ENCODE measurements around the gene FOXRED2. TPM values are rescaled to one million over a fixed set of nuclear protein-coding genes. Genes with fewer than 3 reads are reported as not detected.

The FOXRED2 gene
- total RNA-seq, 1 donor from 2014 or later, result 13.2 TPM

- ATAC-seq (no peak), DNase-seq (no peak)
- Histone ChIP-seq H3K4me1 (peaks cover 34% of the 10 kb centered on the region), H3K27ac (no peak overlapping the region), H3K4me3 (no peak overlapping the region), H3K36me3 (peaks cover 68% of the 10 kb centered on the region), H3K9me3 (no peaks in the 10 kb centered on the region), H3K27me3 (ENCODE audit: low read depth) (no peaks in the 10 kb centered on the region)
- intact Hi-C loops (cut with DNase I), result loop anchor here (10.0 kb wide), 1 partner anchor 168 kb away; no protein-coding TSS in a partner anchor
- no peak for TF ChIP-seq CTCF (IDR thresholded peaks at IDR 0.05)
Measured at GRCh38 chr22:36472689-36473088, 34.2 kb downstream of the FOXRED2 start.

GRCh38 chr22:36471341-36471821, 35.5 kb downstream of the FOXRED2 start:
- no peak for DNase-seq
- Histone ChIP-seq H3K9me3 (no peaks in the 10 kb centered on the region), H3K4me1 (peaks cover 47% of the 10 kb centered on the region), H3K4me3 (no peak overlapping the region), H3K27ac (no peak overlapping the region), H3K27me3 (ENCODE audit: low read depth) (no peaks in the 10 kb centered on the region), H3K36me3 (peaks cover 62% of the 10 kb centered on the region)
- no peak for TF ChIP-seq CTCF (IDR thresholded peaks at IDR 0.05)
- intact Hi-C loops (cut with DNase I), result loop anchor here (10.0 kb wide), 1 partner anchor 167 kb away; no protein-coding TSS in a partner anchor
- no peak for ATAC-seq

- intact Hi-C loops (cut with DNase I), result loop anchor here (10.0 kb wide), 1 partner anchor 166 kb away; no protein-coding TSS in a partner anchor
- no peaks in the 10 kb centered on the region for H3K9me3 ChIP-seq
- no peak overlapping the region for H3K4me3 ChIP-seq
- peaks cover 58% of the 10 kb centered on the region for H3K36me3 ChIP-seq
- H3K27ac ChIP-seq, result peak overlapping the region; percentile 65
- H3K4me1 ChIP-seq, result peaks cover 51% of the 10 kb centered on the region
- H3K27me3 ChIP-seq (ENCODE audit: low read depth), result no peaks in the 10 kb centered on the region
- ATAC-seq, result no peak
- no peak for DNase-seq
- TF ChIP-seq CTCF (IDR thresholded peaks at IDR 0.05), result no peak
Measured at GRCh38 chr22:36470994-36471331, 35.9 kb downstream of the FOXRED2 start.

GRCh38 chr22:36470162-36470993, 36.5 kb downstream of the FOXRED2 start:
- DNase-seq (peak; percentile 86), ATAC-seq (peak; percentile 82 to 90)
- no peak overlapping the region for H3K4me3 ChIP-seq
- H3K27me3 ChIP-seq (ENCODE audit: low read depth), result no peaks in the 10 kb centered on the region
- TF ChIP-seq CTCF (IDR thresholded peaks at IDR 0.05), result peak; percentile 99
- no peaks in the 10 kb centered on the region for H3K9me3 ChIP-seq
- H3K27ac ChIP-seq, result peak overlapping the region; percentile 65
- H3K4me1 ChIP-seq, result peaks cover 57% of the 10 kb centered on the region
- intact Hi-C loops (cut with DNase I), result loop anchor here (10.0 kb wide), 1 partner anchor 166 kb away; no protein-coding TSS in a partner anchor
- H3K36me3 ChIP-seq, result peaks cover 52% of the 10 kb centered on the region

GRCh38 chr22:36469094-36469710, 37.6 kb downstream of the FOXRED2 start:
- DNase-seq (no peak), ATAC-seq (no peak)
- Histone ChIP-seq H3K4me1 (peaks cover 66% of the 10 kb centered on the region), H3K27me3 (ENCODE audit: low read depth) (no peaks in the 10 kb centered on the region), H3K9me3 (no peaks in the 10 kb centered on the region), H3K4me3 (no peak overlapping the region), H3K27ac (peak overlapping the region; percentile 66), H3K36me3 (peaks cover 40% of the 10 kb centered on the region)
- intact Hi-C loops (cut with DNase I), result no loop called here
- no peak for TF ChIP-seq CTCF (IDR thresholded peaks at IDR 0.05)

Data from lower lobe of right lung (tissue), 2 donors.